Activated naive CD4-positive, alpha-beta T cell treated with anti-CD3 and anti-CD28 coated beads, Interleukin-2, amount 50 U/mL, for 72 hours (primary cell): ENCODE results near the gene CD177. TPM values are rescaled to one million over a fixed set of nuclear protein-coding genes. Genes with fewer than 3 reads are reported as not detected.
A peak's percentile ranks its signal among the peaks of the same experiment; 100 is the strongest.
"Not testable (repeated sequence)": the region's sequence is repeated elsewhere in the genome, so short reads cannot be mapped to it uniquely, and the experiment has no call there.

Experiments
- ATAC-seq, 2 donors: fragments of 150-1000 bp; cut with Tn5 transposase; 2 replicates each; pipeline ENCODE4 v1.10.0; 2021; ENCODE audit warnings: mild to moderate bottlenecking in 2 of 2, moderate library complexity in 2 of 2
- DNase-seq, 2 donors: peaks; one replicate each; pipeline ENCODE4 v3.0.0; 2021 to 2022; ENCODE audit warnings: low spot score in 2 of 2
- H3K27ac Mint-ChIP-seq, 2 donors: one replicate each; pipeline ENCODE4 v1.8.0; 2022; ENCODE audit warnings: mild to moderate bottlenecking in 2 of 2, mixed read lengths in 2 of 2
- H3K36me3 Mint-ChIP-seq, 2 donors: one replicate each; pipeline ENCODE4 v1.8.0; 2022; ENCODE audit warnings: mixed read lengths in 2 of 2
- H3K9me3 Mint-ChIP-seq, 2 donors: one replicate each; pipeline ENCODE4 v1.8.0; 2022; ENCODE audit warnings: mixed read lengths in 2 of 2
- total RNA-seq, 2 donors: library from RNA; stranded (reverse); gene quantifications; one replicate each; pipeline ENCODE4 v1.2.3, GENCODE V29; 2022

CD177 gene
- total RNA-seq, 2 donors from 2014 or later = not detected

- Mint-ChIP-seq H3K36me3 (no peaks in the 10 kb centered on the region), H3K9me3 (no peaks in the 10 kb centered on the region), H3K27ac (no peak overlapping the region)
- ATAC-seq (no peak), DNase-seq (no peak)
Measured at GRCh38 chr19:43362179-43362578, 8.7 kb downstream of the CD177 start.

DNA sequence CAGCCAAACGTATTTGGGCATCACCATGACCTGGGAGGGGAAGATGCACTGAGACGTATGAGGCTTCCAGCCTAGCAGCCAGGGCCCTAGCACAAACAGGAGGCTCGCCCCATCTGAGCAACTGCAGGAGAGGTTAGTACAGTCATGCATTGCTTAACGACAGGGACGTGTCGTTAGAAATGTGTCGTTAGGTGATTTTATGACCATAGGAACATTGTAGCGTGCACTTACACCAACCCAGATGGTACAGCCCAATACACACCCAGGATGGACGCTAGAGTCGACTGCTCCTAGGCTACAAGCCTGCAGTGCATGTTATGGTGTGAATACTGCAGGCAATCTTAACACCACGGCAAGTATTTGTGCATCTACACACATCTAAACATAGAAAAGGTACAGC, 9.3 kb downstream of the CD177 start:
- ATAC-seq (no peak), DNase-seq (no peak)
- H3K27ac Mint-ChIP-seq = no peak overlapping the region
- H3K36me3 Mint-ChIP-seq = no peaks in the 10 kb centered on the region
- no peaks in the 10 kb centered on the region for H3K9me3 Mint-ChIP-seq

DNA sequence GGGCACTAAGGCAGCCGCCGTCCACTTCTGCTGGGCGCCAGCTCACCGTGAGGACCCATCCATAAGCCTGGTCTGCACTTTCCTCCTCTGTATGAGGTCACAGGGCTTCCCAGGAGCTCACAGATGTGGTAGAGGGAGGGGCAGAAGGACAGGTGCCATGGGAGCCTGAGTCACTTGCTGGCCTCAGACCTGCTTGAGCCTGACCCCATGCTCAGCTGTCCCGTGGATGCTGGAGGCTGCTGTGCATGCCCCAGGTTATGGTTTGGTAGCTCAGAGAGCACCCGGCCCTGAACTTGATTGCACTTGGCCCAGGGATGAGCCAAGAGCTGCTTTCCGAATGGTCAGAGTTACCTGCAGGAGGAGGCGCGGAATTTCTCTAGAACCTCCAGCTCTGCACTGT, 12.2 kb downstream of the CD177 start:
- not testable (repeated sequence) for ATAC-seq, DNase-seq, H3K27ac Mint-ChIP-seq, H3K9me3 Mint-ChIP-seq, H3K36me3 Mint-ChIP-seq

DNA sequence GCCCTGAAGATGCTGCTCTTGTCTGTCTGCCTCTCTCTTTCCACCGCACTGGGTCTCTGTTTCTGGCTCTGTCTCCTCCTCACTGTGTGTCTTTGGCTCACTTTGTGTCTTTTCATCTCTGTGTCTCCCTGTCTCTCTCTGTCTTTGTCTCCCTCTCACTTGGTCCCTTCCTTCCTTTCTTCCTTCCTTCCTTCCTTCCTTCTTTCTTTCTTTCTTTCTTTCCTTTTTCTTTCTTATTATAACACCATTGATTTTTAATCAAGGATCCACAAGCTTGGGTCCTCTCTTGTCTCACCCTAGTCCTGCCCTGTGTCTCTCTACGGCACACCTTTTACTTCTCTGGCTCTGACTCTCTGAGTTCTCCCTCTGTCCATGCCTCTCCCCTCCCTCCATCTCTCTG, 14.3 kb downstream of the CD177 start:
- no peak for ATAC-seq
- Mint-ChIP-seq H3K36me3 (no peaks in the 10 kb centered on the region), H3K9me3 (no peaks in the 10 kb centered on the region), H3K27ac (peak overlapping the region in 1 of 2 donors; percentile 1)
- no peak for DNase-seq

DNA sequence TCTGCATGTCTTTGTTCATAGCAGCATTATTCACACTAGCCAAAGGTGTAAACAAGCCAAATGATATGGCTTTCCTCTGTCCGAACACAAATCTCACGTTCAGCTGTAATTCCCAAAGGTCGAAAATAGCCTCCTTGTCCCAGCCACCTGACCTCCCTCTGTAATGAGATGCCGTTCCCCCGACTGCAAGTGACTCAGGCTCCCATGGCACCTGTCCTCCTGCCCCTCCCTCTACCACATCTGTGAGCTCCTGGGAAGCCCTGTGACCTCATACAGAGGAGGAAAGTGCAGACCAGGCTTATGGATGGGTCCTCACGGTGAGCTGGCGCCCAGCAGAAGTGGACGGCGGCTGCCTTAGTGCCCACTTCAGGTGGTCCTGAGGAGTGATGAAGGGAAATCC, 15.4 kb downstream of the CD177 start:
- not testable (repeated sequence) for H3K27ac Mint-ChIP-seq, ATAC-seq, H3K9me3 Mint-ChIP-seq, H3K36me3 Mint-ChIP-seq, DNase-seq

DNA sequence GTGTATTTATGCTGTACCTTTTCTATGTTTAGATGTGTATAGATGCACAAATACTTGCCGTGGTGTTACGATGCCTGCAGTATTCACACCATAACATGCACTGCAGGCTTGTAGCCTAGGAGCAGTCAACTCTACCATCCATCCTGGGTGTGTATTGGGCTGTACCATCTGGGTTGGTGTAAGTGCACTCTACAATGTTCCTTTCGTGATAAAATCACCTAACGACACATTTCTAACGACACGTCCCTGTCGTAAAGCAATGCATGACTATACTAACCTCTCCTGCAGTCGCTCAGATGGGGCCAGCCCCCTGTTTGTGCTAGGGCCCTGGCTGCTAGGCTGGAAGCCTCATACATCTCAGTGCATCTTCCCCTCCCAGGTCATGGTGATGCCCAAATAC, 18.4 kb downstream of the CD177 start:
- no peaks in the 10 kb centered on the region for H3K9me3 Mint-ChIP-seq
- ATAC-seq = no peak
- H3K27ac Mint-ChIP-seq = no peak overlapping the region
- no peak for DNase-seq
- no peaks in the 10 kb centered on the region for H3K36me3 Mint-ChIP-seq

GRCh38 chr19:43372462-43372861, 19.0 kb downstream of the CD177 start:
- Mint-ChIP-seq H3K36me3 (no peaks in the 10 kb centered on the region), H3K9me3 (no peaks in the 10 kb centered on the region), H3K27ac (no peak overlapping the region)
- ATAC-seq = no peak
- DNase-seq = no peak

GRCh38 chr19:43377624-43378023, 24.1 kb downstream of the CD177 start:
- not testable (repeated sequence) for ATAC-seq, DNase-seq, H3K36me3 Mint-ChIP-seq, H3K27ac Mint-ChIP-seq, H3K9me3 Mint-ChIP-seq

DNA sequence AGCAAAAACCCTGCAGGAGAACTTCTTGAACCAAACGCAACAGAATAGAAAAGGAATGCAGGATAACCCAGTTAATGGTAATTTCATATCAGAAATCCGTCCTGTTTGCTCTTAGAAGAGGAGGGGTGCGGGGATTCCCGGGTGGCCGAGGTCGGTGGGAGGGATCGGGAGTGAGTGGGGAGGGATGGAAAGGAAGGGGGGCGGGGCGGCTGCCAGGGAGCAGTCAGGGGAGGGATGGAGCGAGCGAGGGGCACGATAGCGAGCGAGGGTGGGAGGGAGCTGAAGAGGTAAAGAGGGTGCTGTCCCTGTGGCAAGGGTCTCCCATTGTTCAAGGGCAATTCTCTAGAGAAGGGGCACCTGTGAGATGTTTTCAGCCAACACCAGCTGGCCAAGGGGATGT, 26.5 kb downstream of the CD177 start:
- no peaks in the 10 kb centered on the region for H3K9me3 Mint-ChIP-seq
- ATAC-seq = no peak
- no peak overlapping the region for H3K27ac Mint-ChIP-seq
- DNase-seq = no peak
- no peaks in the 10 kb centered on the region for H3K36me3 Mint-ChIP-seq

DNA sequence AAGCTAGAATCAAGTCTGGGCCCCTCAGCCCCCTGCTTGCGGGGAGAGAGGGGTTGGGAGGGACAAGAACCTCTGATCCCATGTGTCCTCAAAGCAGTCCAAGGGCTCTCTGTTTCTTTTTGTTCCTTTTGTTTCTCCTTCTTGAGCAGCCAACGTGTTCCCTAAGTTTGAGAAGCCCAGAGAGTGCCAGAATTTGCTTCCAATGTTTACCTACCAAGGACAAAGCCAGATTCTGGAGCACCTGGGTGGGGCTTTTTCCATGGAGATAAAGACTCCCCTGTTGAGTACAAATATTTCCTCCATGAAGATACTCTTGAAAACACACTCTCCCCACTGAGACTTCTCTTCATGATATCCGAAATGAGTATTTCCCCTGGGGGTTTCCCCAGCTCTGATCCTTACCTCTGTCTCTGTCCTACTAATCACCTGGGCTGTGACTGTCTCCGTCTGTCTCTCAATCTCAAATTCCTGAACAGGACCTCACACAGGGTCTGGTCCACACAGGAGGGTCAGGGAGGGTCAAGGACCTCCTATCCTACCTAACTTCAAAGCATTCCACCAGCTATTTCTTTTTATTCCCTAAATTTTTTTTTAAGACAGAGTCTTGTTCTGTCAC, 27.4 kb downstream of the CD177 start:
- H3K27ac Mint-ChIP-seq = no peak overlapping the region
- H3K36me3 Mint-ChIP-seq = no peaks in the 10 kb centered on the region
- DNase-seq (no peak), ATAC-seq (no peak)
- H3K9me3 Mint-ChIP-seq = peaks cover 0 to 2% of the 10 kb centered on the region in 2 donors

- not testable (repeated sequence) for ATAC-seq, H3K36me3 Mint-ChIP-seq, H3K9me3 Mint-ChIP-seq, DNase-seq, H3K27ac Mint-ChIP-seq
Measured at GRCh38 chr19:43382586-43383216, 29.2 kb downstream of the CD177 start.

DNA sequence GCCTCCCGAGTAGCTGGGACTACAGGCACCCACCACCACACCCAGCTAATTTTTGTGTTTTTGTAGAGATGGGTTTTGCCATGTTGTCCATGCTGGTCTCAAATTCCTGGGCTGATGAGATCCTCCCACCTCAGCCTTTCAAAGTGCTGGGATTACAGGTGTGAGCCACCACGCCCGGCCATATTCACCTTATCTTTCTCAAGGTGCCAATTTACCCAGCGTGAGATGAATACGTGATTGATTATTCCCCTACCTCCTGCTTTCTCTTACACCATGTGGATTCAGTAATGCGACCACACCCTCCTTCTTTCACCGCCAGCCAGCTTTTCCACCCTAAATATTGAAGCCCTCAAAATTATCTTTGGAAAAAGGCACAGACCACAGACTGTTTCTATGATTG, 29.8 kb downstream of the CD177 start:
- not testable (repeated sequence) for DNase-seq, ATAC-seq

GRCh38 chr19:43383759-43384158, 30.3 kb downstream of the CD177 start:
- ATAC-seq, H3K9me3 Mint-ChIP-seq, H3K27ac Mint-ChIP-seq, DNase-seq, H3K36me3 Mint-ChIP-seq: not testable (repeated sequence)

More for the DNA sequence above, 29.8 kb downstream of the CD177 start:
- H3K27ac Mint-ChIP-seq, H3K36me3 Mint-ChIP-seq, H3K9me3 Mint-ChIP-seq: not testable (repeated sequence)

GRCh38 chr19:43390903-43391551, 37.5 kb downstream of the CD177 start:
- not testable (repeated sequence) for H3K27ac Mint-ChIP-seq

GRCh38 chr19:43391552-43391935, 38.1 kb downstream of the CD177 start:
- not testable (repeated sequence) for DNase-seq, H3K27ac Mint-ChIP-seq, H3K9me3 Mint-ChIP-seq, H3K36me3 Mint-ChIP-seq, ATAC-seq

More at GRCh38 chr19:43390903-43391551, 37.5 kb downstream of the CD177 start:
- ATAC-seq, DNase-seq, H3K9me3 Mint-ChIP-seq, H3K36me3 Mint-ChIP-seq: not testable (repeated sequence)

- H3K9me3 Mint-ChIP-seq, DNase-seq, H3K36me3 Mint-ChIP-seq, ATAC-seq, H3K27ac Mint-ChIP-seq: not testable (repeated sequence)
Measured at GRCh38 chr19:43393501-43393900, 40.0 kb downstream of the CD177 start.

- no peak for DNase-seq
- Mint-ChIP-seq H3K36me3 (no peaks in the 10 kb centered on the region), H3K9me3 (no peaks in the 10 kb centered on the region), H3K27ac (no peak overlapping the region)
- ATAC-seq = no peak
Measured at GRCh38 chr19:43395561-43395960, 42.1 kb downstream of the CD177 start.

DNA sequence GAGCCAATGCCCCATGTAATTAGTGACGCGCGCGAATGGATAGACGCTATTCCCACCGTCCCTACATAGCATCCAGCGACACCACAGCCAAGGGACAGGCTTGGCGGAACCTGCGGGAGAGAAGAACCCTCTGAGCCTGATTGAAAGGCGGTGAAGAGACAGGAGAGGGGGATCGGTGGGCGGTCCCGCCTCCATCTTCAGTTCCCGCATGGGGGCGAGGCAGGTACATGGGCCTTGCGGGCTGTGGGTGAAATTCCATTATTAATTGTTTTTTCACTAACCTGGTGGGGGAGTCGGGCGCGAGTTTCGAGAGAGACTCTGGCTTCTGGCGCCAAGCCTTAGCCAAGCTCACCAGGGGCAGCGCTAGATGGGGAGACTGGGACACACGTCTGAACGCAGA, 52.8 kb downstream of the CD177 start:
- no peaks in the 10 kb centered on the region for H3K36me3 Mint-ChIP-seq
- no peak overlapping the region for H3K27ac Mint-ChIP-seq
- H3K9me3 Mint-ChIP-seq = no peaks in the 10 kb centered on the region
- DNase-seq = no peak
- no peak for ATAC-seq
